Motor neuron (in vitro differentiated cells): ENCODE results near the gene KRT26. TPM values are rescaled to one million over a fixed set of nuclear protein-coding genes. Genes with fewer than 3 reads are reported as not detected.
A peak's percentile ranks its signal among the peaks of the same experiment; 100 is the strongest.

Experiments
- ATAC-seq, 8 experiments: fragments of 200-7000 bp; cut with Tn5 transposase; replicated peaks in 6 of 8; 2 replicates each; pipeline ENCODE4 v1.8.0; 2021; ENCODE audit warnings: mild to moderate bottlenecking in 8 of 8, moderate library complexity in 8 of 8
- H3K27ac ChIP-seq, 2 donors: fragments of 250-450 bp; sonication (Bioruptor Pico); 2 replicates each; pipeline ENCODE4 v1.9.0; 2021; ENCODE audit warnings: antibody characterized with exemption in 2 of 2, mild to moderate bottlenecking in 2 of 2, moderate library complexity in 1 of 2
- H3K4me1 ChIP-seq, 2 donors: fragments of 250-450 bp; sonication (Bioruptor Pico); replicated peaks in 1 of 2; 2 replicates each; pipeline ENCODE4 v1.6.1; 2021; ENCODE audit warnings: antibody characterized with exemption in 2 of 2, mild to moderate bottlenecking in 2 of 2, moderate library complexity in 1 of 2
- H3K4me3 ChIP-seq, 5 donors: fragments of 250-450 bp; sonication (Bioruptor Pico); 2 replicates each; pipeline ENCODE4 v1.9.0; 2021; ENCODE audit warnings: antibody characterized with exemption in 5 of 5, mild to moderate bottlenecking in 5 of 5, moderate library complexity in 4 of 5
- WGBS, 10 experiments: fragments of 450-650 bp; shearing (Covaris generic); methylation state at CpG; one replicate each; pipeline ENCODE4 v1.0.0; 2022; 5-methylcytosine and 5-hydroxymethylcytosine counted together
- in situ Hi-C, 9 experiments: fragments of 400-800 bp; cut with MboI; loops; one replicate each; pipeline ENCODE4 v1.15.0; 2021; ENCODE audit warnings: low sequenced_read_pairs in 9 of 9, low pct_unique_long_range_greater_than_20kb in 2 of 9; ENCODE audit not compliant: unreplicated experiment in 9 of 9
- total RNA-seq, 8 experiments: library from RNA; unstranded; fragments of 300-600 nt; gene quantifications; 2 replicates each; pipeline versions ENCODE4 v1.2.3 to v1.2.4, GENCODE V29; 2022

The KRT26 gene
- total RNA-seq, 8 experiments from 2014 or later, result 0.28 TPM; not detected in 7

GRCh38 chr17:40718930-40719329 is 53.1 kb downstream of the KRT26 start:
- no peak overlapping the region for H3K27ac ChIP-seq
- in situ Hi-C loops, result no loop called here
- peak in 3 of 8 experiments; percentile 82 to 98 (median 88) for ATAC-seq
- WGBS, 10 experiments, result 0 to 100% (median 61%) methylated on average over 1 to 8 of the region's 8 CpGs
- H3K4me3 ChIP-seq, result no peak overlapping the region
- no peaks in the 10 kb centered on the region for H3K4me1 ChIP-seq

DNA sequence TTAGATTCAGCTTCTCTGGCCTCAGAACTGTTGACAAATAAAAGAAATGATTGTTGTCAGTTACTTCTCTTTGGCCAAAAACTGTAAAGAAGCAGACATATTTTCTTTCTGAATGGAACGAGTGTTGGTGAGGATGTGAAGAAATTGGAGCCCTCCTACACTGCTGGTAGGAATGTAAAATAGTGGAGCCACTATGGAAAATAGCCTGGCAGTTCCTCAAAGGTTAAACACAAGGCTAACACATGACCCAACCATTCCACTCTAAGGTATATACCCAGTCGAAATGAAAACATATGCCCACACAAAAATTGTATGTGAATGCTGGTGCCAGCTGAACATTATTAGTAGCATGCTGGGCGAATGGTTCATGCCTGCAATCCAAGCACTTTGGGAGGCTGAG is 54.2 kb downstream of the KRT26 start:
- ATAC-seq, result no peak
- no peak overlapping the region for H3K4me3 ChIP-seq
- 0 to 74% (median 60%) methylated on average over 1 to 3 of the region's 3 CpGs; no CpG with 5 or more reads in 3 of the 10 experiments for WGBS, 10 experiments
- H3K4me1 ChIP-seq, result no peaks in the 10 kb centered on the region
- H3K27ac ChIP-seq, result no peak overlapping the region
- in situ Hi-C loops, result no loop called here

Other genes starting within 250 kb of the KRT26 start
- gene CCR7, start 206.7 kb downstream of the KRT26 start, total RNA-seq, result 1 to 10 TPM in 1 of 8 experiments, under 1 TPM in 6, not detected in 1; 0.32 to 1.6 (median 0.50) TPM
- 100 to 1,000 TPM in 7 of 8 experiments, 10 to 100 TPM in 1; 81.3 to 216 (median 133) TPM for gene SMARCE1, start 124.4 kb downstream of the KRT26 start, total RNA-seq
- gene KRT222, start 107.0 kb downstream of the KRT26 start, total RNA-seq, result 1 to 10 TPM in 5 of 8 experiments, under 1 TPM in 2, not detected in 1; 0.67 to 1.7 (median 1.3) TPM
- under 1 TPM in 3 of 8 experiments, not detected in 5; 0.14 to 0.56 (median 0.17) TPM for gene KRT24, start 68.4 kb downstream of the KRT26 start, total RNA-seq
- not detected for gene KRT25, start 16.9 kb downstream of the KRT26 start, total RNA-seq
- under 1 TPM in 1 of 8 experiments, not detected in 7; 0.66 TPM for gene KRT27, start 10.3 kb upstream of the KRT26 start, total RNA-seq
- under 1 TPM in 1 of 8 experiments, not detected in 7; 0.08 TPM for gene KRT28, start 27.8 kb upstream of the KRT26 start, total RNA-seq
- gene KRT10, start 50.4 kb upstream of the KRT26 start, total RNA-seq, result 10 to 100 TPM; 15.4 to 62.1 (median 27.3) TPM
- 1 to 10 TPM in 4 of 8 experiments, under 1 TPM in 2, not detected in 2; 0.21 to 2.7 (median 1.1) TPM for gene KRT12, start 95.0 kb upstream of the KRT26 start, total RNA-seq
- under 1 TPM in 3 of 8 experiments, not detected in 5; 0.09 to 0.43 (median 0.31) TPM for gene KRT20, start 113.0 kb upstream of the KRT26 start, total RNA-seq
- 1 to 10 TPM in 1 of 8 experiments, under 1 TPM in 2, not detected in 5; 0.36 to 1.2 (median 0.66) TPM for gene KRT23, start 165.4 kb upstream of the KRT26 start, total RNA-seq
- under 1 TPM in 1 of 8 experiments, not detected in 7; 0.59 TPM for gene KRT39, start 194.7 kb upstream of the KRT26 start, total RNA-seq
- under 1 TPM in 1 of 8 experiments, not detected in 7; 0.19 TPM for gene KRT40, start 212.1 kb upstream of the KRT26 start, total RNA-seq
- under 1 TPM in 2 of 8 experiments, not detected in 6; 0.33 to 0.47 TPM for gene KRTAP3-3, start 222.0 kb upstream of the KRT26 start, total RNA-seq
- 1 to 10 TPM in 1 of 8 experiments, under 1 TPM in 1, not detected in 6; 0.47 to 1.0 TPM for gene KRTAP3-2, start 227.7 kb upstream of the KRT26 start, total RNA-seq
- gene KRTAP3-1, start 236.9 kb upstream of the KRT26 start, total RNA-seq, result not detected